HFFc6 (cell line): ENCODE measurements around the gene EPAS1. TPM values are rescaled to one million over a fixed set of nuclear protein-coding genes. Genes with fewer than 3 reads are reported as not detected.

Experiments used
- DNase-seq: peaks from one replicate; pipeline ENCODE4 v3.0.0-alpha.2; 2018
- H3K27ac Mint-ChIP-seq: 2 replicates; pipeline ENCODE4 v1.8.0; 2020; ENCODE audit warnings: mild to moderate bottlenecking, mixed read lengths
- H3K27me3 Mint-ChIP-seq: 2 replicates; pipeline ENCODE4 v1.8.0; 2021; ENCODE audit warnings: mild to moderate bottlenecking, moderate library complexity, mixed read lengths; ENCODE audit not compliant: insufficient read depth
- H3K36me3 Mint-ChIP-seq: 2 replicates; pipeline ENCODE4 v1.8.0; 2021; ENCODE audit warnings: low read depth, mixed read lengths
- H3K4me1 Mint-ChIP-seq: 2 replicates; pipeline ENCODE4 v1.8.0; 2020; ENCODE audit warnings: low read depth, mixed read lengths
- H3K4me3 Mint-ChIP-seq: 2 replicates; pipeline ENCODE4 v1.8.0; 2020; ENCODE audit warnings: mild to moderate bottlenecking, moderate library complexity, mixed read lengths
- H3K9me3 Mint-ChIP-seq: 2 replicates; pipeline ENCODE4 v1.8.0; 2020; ENCODE audit warnings: mild to moderate bottlenecking, mixed read lengths
- total RNA-seq, 6 experiments: library from RNA; stranded (reverse); fragmentation: NEBNext Ultra II Directional; extraction: Animal tissue kit (Norgen Biotek cat#: 25700); gene quantifications; 2 replicates in 1 of 6; 3 replicates in 5 of 6; pipeline ENCODE4 v1.2.3, GENCODE V29; 2021
- TF ChIP-seq, protein P1 (sequence below): fragments of 200-600 bp; sonication (generic); IDR thresholded peaks from 2 replicates; pipeline ENCODE4 v1.5.0; 2021; ENCODE audit warnings: antibody characterized with exemption, mild to moderate bottlenecking

Gene EPAS1
- total RNA-seq, 6 experiments from 2014 or later = 93.5 to 115 (median 101) TPM

DNA sequence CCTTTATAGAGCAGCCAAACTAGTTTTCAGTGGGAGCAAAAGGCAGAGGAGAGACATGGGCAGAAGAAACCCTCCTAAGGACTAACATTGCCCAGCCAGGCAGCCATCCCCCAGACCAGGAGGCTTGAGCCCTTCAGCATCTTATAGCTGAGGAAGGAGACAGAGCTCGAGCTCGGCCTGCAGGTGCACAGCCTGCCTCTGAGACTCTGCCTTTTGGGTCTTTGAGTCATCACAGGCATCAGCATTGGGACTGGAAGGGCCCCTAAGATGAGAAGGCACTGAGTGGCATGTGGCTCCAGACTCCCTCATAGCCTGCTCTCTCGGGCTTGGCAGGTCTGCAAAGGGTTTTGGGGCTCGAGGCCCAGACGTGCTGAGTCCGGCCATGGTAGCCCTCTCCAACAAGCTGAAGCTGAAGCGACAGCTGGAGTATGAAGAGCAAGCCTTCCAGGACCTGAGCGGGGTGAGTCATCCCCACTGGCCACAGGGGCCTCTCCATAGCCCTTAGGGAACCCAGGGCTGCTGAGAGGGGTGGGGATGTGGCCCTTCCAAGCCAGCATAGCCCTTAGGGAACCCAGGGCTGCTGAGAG, 84.1 kb downstream of the EPAS1 start:
- Mint-ChIP-seq H3K4me1 (peaks cover 5% of the 10 kb centered on the region; the same call in 1 of the 2 replicates), H3K9me3 (no peaks in the 10 kb centered on the region), H3K27me3 (no peaks in the 10 kb centered on the region), H3K27ac (no peak overlapping the region), H3K36me3 (peaks cover 20% of the 10 kb centered on the region), H3K4me3 (no peak overlapping the region)
- TF ChIP-seq, protein P1, sequence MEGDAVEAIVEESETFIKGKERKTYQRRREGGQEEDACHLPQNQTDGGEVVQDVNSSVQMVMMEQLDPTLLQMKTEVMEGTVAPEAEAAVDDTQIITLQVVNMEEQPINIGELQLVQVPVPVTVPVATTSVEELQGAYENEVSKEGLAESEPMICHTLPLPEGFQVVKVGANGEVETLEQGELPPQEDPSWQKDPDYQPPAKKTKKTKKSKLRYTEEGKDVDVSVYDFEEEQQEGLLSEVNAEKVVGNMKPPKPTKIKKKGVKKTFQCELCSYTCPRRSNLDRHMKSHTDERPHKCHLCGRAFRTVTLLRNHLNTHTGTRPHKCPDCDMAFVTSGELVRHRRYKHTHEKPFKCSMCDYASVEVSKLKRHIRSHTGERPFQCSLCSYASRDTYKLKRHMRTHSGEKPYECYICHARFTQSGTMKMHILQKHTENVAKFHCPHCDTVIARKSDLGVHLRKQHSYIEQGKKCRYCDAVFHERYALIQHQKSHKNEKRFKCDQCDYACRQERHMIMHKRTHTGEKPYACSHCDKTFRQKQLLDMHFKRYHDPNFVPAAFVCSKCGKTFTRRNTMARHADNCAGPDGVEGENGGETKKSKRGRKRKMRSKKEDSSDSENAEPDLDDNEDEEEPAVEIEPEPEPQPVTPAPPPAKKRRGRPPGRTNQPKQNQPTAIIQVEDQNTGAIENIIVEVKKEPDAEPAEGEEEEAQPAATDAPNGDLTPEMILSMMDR = no peak
- no peak for DNase-seq

DNA sequence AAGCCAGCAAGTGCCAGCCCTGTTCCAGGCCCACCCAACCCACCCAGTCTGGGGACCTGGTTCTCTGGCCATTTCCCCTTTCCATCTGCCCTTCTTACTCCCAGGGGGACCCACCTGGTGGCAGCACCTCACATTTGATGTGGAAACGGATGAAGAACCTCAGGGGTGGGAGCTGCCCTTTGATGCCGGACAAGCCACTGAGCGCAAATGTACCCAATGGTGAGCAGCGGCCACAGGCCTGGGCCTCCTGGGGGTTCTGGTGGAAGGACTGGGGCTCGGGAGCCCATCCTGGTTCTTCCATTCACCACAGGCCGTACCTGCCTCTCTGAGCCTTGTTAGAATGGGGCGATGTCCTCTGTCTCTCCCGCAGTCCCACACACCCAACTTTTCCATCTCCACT, 84.7 kb downstream of the EPAS1 start:
- TF ChIP-seq, protein P1 = no peak
- DNase-seq = no peak
- Mint-ChIP-seq H3K27me3 (no peaks in the 10 kb centered on the region), H3K9me3 (no peaks in the 10 kb centered on the region), H3K4me3 (no peak overlapping the region), H3K4me1 (peaks cover 5% of the 10 kb centered on the region; the same call in 1 of the 2 replicates), H3K27ac (no peak overlapping the region), H3K36me3 (peaks cover 20% of the 10 kb centered on the region)

DNA sequence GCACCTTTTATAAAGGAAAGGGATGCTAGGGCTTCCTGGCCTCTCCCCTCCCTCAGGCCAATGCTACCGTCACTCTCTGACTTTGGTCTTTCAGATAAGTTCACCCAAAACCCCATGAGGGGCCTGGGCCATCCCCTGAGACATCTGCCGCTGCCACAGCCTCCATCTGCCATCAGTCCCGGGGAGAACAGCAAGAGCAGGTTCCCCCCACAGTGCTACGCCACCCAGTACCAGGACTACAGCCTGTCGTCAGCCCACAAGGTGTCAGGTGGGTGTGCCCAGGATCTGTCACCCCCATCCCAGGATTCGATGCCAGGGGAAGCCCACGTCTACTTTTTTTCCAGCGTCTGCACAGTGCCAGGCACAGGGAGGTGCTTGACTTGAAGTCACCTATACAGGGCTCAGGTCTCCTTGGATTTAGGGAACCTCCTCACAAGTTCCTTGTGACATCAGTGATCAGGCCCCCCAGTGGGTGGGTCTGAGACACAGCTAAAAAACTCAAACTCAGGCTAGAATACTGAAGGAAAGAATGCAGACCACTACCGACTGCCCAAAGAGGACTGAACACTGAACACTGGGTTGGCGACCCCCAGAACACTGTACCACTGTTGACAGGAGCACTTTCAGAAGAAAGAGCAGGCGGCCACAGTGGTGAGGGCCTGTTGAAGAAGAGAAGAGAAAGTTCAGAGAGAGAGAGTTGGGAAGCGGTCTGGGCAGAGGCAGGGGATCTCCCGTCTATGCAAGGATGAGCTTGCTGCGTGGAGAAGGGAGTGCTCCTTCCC, 85.3 kb downstream of the EPAS1 start:
- Mint-ChIP-seq H3K9me3 (no peaks in the 10 kb centered on the region), H3K4me1 (peaks cover 5% of the 10 kb centered on the region; the same call in 1 of the 2 replicates), H3K4me3 (no peak overlapping the region), H3K27me3 (peaks cover under 1% of the 10 kb centered on the region; the same call in 1 of the 2 replicates), H3K27ac (no peak overlapping the region), H3K36me3 (peaks cover 20% of the 10 kb centered on the region)
- DNase-seq = no peak
- TF ChIP-seq, protein P1 = no peak

DNA sequence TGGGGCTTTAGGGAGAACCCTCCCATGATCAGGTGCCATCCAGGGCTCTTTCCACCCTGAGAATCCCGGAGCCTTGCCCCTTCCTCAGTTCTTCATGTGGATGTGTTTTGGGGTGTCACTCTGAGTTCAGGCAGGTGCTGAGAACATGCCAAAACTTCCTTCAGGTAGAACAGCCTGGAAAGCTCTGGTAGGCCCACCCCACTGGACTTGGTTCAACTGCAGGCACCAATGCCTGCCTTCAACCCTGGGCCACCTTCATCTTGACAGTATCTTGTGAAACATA, 85.8 kb downstream of the EPAS1 start:
- no peak for DNase-seq
- H3K4me3 Mint-ChIP-seq = no peak overlapping the region
- H3K27me3 Mint-ChIP-seq = peaks cover 2% of the 10 kb centered on the region; the same call in 1 of the 2 replicates
- H3K4me1 Mint-ChIP-seq = peaks cover 5% of the 10 kb centered on the region; the same call in 1 of the 2 replicates
- H3K36me3 Mint-ChIP-seq = peaks cover 20% of the 10 kb centered on the region
- H3K9me3 Mint-ChIP-seq = no peaks in the 10 kb centered on the region
- no peak overlapping the region for H3K27ac Mint-ChIP-seq
- TF ChIP-seq, protein P1 = no peak

DNA sequence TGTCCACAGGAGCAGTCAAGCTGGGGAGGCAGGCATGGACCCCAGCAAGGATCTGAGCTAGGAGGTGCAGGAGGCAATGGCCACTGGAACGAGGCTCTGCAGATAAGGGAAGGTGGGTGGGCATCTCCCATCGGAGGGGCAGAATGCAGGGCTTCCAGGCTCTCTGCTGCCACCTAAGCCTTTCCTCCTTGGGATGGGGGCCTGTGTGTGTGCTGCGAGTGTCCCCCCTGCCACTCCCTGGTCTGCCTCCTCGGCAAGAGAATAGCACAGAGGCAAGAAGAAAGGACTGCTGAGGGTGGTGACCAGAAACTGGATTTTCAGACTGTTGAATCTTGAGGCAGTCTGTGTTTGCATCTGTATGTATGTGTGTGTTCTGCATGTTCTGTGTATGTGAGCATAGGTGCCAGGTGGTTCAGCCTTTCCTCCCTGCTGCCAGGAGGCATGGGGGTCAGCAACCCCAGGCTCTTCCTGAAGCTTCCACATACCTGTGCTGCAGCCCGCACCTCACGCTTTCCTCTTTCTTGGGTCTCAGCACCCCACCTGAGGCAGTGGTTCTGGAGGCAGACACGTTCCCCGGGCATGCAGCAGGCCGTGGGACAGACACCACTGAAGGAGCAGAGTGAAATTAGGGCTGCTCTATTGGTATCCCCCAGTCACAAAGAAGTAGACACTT, 86.7 kb downstream of the EPAS1 start:
- TF ChIP-seq, protein P1 = no peak
- H3K36me3 Mint-ChIP-seq = peaks cover 20% of the 10 kb centered on the region
- H3K4me3 Mint-ChIP-seq = no peak overlapping the region
- no peak for DNase-seq
- peaks cover 2% of the 10 kb centered on the region; the same call in 1 of the 2 replicates for H3K27me3 Mint-ChIP-seq
- H3K9me3 Mint-ChIP-seq = no peaks in the 10 kb centered on the region
- peaks cover 5% of the 10 kb centered on the region; the same call in 1 of the 2 replicates for H3K4me1 Mint-ChIP-seq
- H3K27ac Mint-ChIP-seq = no peak overlapping the region
